GM21423 (cell line): Measurements from ENCODE around the gene ATG4B.
"Not testable (repeated sequence)": the region's sequence is repeated elsewhere in the genome, so short reads cannot be mapped to it uniquely, and the experiment has no call there.

Experiments
- ATAC-seq: cut with Tn5 transposase; IDR thresholded peaks from one replicate; pipeline ENCODE4 v1.9.1; 2021; ENCODE audit warnings: mild to moderate bottlenecking, moderate library complexity; ENCODE audit not compliant: unreplicated experiment

The ATG4B gene

DNA sequence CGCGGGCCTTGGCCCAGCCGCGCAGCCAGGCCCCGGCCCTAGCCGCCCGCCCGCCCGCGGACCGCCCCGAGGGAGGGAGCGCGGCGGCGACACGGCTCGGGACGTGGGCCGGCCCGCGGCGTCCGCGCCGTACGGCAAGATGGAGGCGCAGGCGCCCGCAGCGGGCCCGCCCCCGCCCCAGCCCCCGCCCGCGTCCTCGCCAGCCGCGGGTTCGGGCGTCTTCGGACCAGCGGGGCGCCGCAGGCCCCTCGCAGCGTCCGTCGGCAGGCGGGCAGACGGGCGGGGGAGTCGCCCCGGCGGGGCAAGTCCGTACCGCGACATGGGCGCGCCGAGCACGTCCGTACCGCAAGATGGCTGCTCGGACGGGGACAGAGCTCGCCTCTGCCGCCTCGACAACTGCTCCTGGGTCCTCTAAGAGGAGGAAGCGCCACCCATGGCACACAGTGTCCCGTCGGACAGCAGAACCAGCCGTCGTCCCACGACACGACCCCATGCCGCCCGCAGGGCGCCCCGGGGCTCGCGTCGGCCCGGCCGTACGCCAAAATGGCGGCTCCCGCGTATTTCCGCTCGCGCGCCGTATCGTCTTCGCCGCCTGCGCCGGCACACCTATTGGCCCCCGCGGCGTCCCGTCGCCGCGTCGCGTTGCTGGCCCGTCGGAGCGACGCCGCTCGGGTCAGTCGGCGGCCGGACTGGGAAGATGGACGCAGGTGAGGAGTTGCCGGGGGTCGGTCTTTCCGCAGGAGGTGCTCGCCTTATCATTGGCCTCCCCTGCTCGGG, at the start of gene ATG4B, which contains the start of gene THAP4:
Gene ATG4B, plus strand, starts transcription at position 676 of the 777 bp plus-strand sequence. Its CDS starts 22 bp downstream, at position 698.
Gene THAP4, minus strand, starts transcription at position 141 of the 777 bp plus-strand sequence. CDS start 141 bp downstream, outside the sequence.
- ATAC-seq, result peak; percentile 64

DNA sequence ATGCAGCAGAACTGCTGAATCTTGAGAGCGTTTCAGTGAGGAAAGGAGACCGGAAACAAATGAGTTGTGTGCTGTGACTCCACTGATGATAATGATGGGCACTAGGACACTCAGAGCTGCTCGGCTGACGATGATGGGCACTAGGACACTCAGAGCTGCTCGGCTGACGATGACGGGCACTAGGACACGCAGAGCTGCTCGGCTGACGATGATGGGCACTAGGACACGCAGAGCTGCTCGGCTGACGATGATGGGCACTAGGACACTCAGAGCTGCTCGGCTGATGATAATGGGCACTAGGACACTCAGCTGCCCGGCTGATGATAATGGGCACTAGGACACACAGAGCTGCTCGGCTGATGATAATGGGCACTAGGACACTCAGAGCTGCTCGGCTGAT, 47.6 kb upstream of the ATG4B start:
- ATAC-seq, result not testable (repeated sequence)

DNA sequence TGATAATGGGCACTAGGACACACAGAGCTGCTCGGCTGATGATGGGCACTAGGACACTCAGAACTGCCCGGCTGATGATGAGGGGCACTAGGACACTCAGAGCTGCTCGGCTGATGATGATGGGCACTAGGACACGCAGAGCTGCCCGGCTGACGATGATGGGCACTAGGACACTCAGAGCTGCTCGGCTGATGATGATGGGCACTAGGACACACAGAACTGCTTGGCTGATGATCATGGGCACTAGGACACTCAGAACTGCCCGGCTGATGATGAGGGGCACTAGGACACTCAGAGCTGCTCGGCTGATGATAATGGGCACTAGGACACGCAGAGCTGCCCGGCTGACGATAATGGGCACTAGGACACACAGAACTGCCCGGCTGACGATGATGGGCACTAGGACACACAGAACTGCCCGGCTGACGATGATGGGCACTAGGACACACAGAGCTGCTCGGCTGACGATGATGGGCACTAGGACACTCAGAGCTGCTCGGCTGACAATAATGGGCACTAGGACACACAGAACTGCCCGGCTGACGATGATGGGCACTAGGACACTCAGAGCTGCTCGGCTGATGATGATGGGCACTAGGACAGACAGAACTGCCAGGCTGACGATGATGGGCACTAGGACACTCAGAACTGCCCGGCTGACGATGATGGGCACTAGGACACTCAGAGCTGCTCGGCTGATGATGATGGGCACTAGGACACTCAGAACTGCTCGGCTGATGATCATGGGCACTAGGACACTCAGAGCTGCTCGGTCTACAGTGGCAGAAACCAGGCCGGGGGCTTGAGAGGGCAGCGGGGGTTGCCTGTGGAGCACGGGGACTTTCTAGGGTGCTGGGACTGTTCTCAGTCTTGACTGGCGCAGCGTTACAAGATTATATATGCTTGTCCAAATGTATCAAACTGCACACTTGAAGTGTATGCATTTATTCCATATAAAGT, 46.7 kb upstream of the ATG4B start:
- ATAC-seq, result not testable (repeated sequence)

DNA sequence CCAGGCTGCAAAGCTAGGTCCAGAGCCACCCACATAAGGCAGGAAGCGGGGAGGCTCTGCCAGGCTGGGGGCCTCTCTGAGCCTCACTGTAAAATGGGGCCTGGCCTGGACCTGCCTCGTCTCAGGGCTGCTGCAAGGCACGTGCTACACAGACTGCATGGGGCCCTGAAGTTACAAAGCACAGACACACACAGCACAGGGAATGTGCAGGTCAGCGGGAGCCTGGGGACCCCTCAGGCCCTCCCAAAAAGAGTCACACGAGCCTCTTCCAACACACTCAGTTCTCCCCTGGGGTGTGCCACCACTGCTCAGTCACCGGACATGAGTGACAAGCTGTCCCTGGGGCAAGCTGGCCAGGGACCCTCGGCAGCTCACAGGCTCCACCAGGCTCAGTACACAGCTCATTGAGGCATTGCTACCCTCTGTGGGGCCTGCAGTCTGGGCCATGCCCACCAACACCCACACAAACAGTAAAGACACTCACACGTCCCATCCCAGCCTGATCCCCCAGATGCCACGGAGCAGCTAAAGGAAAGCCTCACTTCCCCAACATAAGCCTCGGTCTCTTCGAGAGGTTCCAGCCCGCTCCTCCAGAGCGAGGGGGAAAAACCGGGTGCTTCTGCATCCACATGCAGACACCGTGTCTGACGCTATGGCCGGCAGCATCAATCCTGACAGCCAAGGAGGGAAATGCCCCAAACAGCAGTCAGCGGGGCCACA, 45.2 kb upstream of the ATG4B start:
- no peak for ATAC-seq

DNA sequence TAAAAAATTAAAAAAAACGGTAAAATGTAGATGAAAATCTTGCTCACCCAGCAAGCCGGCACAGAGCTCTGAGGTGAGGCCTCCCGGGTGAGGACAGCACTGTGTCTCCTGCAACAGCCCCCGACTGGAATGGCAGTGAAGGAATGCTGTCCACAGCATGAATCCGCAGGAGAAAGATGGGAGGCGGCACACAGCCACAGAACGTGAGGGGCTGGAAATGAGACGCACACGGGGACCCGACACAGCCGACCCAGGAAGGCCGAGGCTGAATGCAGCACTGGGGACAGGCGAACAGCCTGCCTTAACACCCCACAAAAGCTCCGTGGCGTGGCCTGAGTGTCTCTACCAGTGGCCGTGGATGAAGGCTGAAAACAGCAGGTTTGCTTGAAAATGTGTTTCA, 44.2 kb upstream of the ATG4B start:
- no peak for ATAC-seq

DNA sequence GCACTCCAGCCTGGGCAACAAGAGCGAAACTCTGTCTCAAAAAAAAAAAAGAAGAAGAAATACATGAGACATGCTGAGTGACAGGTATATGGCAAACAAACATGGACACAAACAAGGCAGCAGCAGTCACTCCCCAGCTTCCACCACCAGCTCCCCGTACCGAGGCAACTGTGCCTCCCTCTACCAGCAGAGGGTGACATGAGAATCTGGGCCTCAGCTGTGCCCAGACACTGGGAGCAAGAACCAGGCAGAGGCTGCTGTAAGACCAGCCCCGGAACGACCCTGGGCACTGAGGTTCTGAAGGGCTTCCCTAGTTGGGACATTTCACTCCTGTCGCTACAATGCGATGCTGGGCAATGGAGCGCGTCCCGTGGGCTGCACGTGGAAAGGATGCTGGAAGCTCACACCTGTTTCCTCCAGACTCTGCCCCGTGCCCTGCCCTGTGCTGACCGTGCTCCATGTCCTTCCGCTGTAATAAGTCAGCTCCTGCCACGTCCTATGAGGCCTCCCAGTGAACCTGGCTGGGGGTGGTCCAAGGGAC, 41.8 kb upstream of the ATG4B start:
- ATAC-seq, result no peak

DNA sequence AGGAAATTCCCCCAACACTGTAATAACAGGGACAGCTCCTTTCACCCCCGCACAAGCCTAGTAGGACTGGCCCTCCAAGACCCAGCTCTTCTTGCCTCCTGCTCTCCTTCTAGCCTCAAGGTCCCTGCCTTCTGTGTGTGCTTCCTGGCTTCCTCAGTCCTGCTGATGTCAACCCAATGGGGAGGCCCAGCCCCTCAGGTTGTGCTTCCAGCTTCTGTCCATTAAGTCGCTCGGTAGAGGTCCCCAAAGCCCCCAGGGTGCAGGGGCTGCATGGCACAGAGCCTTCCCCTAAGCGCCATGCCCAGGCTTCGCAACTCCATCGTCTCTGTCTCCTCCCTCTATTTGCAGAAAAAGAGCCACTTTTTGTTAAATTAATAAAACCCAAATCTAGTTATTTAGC, 39.9 kb upstream of the ATG4B start:
- no peak for ATAC-seq

DNA sequence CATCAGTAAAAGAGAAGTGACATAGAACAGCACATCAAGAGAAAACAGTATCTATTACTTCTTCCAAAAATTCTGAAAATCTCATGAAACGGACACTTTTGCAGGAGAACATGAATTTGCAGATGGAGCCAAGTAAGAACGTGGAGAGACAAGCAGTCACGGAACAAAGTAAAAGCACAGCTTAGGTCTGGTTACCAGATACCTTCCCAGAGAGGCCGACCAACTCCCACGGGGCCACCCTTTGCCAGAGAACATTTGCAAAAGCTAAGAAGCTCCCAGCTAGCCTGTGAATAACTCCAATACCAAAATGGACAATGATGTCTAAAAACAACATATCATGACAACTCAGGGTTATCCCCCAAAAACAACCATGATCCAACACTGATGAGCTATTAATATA, 39.4 kb upstream of the ATG4B start:
- ATAC-seq, result no peak

DNA sequence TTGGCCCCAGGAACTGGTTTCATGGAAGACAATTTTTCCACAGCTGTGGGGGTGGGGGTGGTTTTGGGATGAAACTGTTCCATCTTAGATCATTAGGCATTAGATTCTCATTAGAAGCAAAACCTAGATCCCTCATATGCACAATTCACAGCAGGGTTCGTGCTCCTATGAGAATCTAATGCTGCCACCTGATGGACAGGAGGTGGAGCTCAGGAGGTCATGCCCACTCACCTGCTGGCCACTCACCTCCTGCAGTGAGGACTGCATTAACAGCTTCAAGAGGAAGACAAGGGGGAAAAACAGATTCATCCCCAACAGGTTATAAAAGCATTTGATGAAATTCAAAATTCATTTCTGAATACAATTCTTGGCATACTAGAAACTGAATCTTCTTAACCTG, 39.0 kb upstream of the ATG4B start:
- no peak for ATAC-seq

DNA sequence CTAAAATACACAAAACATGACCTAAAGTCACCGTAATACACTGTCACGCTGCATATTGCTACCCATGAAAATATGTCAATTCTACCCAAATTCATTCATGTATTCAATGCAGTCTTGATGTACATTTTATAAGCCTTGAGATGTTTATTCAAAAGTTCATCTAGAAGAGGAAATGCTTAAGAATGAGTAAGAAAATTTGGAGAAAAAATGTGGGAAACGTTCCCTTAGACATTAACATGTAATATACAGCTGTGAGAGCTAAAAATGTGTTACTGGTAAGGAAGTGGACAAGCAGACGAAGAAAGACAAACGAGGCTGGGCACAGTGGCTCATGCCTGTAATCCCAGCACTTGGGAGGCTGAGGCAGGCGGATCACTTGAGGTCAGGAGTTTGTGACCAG, 37.9 kb upstream of the ATG4B start:
- ATAC-seq, result no peak

DNA sequence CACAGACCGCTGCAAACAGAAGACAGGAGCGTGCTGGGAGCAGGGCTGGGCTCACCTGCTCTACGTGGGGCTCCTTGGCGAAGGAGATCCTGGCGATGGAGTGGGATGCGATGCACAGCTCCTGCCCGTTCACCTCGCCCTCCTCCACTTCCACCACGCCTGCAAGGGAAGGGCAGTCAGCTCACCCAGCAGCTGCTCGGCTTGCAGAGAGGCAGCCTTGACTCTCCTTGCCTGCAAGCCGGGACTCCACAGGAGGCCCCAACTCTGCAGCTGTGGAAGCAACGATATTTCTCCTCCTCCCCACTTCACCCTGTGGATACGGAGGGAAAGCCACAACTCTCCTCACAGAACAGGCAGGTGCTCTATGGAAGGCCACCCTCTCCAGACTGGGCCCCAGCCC, 35.7 kb upstream of the ATG4B start:
- ATAC-seq, result no peak

DNA sequence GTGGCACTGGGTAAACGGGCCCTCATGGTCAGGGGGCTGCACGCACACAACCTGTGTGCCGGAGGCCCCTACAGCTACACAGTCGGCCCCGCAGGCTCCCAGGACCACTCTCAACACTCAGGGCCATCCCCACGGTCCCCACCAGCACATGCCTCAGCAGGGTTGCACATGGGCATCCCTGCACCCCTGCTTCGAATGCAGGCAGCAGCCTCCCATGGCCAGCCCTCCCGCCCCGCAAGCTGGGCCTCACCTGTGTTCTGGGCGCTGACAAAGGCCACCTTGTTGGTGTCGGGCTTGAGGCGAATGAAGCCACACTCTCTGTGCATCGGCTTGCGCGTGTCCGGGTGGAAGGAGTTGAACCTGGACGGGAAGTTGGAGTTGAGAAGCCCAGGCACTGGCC, 34.8 kb upstream of the ATG4B start:
- ATAC-seq, result no peak

DNA sequence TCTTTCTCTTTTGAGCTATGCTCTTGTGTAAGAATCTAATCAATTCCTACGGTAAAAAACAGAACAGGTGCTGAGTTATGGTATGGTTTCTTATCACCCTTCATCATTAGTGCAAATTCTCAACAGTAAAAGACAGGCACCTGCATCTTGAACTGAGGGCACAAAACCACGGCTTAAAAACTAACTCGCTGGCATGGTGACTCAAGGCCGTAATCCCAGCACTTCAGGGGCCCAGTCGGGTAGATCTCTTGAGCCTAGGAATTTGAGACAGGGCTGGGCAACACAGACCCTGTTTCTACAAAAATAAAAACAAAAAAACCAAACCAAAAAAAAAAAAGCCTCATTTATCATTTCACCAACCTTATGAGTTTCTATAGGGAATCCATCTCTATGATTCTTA, 33.8 kb upstream of the ATG4B start:
- ATAC-seq, result no peak

DNA sequence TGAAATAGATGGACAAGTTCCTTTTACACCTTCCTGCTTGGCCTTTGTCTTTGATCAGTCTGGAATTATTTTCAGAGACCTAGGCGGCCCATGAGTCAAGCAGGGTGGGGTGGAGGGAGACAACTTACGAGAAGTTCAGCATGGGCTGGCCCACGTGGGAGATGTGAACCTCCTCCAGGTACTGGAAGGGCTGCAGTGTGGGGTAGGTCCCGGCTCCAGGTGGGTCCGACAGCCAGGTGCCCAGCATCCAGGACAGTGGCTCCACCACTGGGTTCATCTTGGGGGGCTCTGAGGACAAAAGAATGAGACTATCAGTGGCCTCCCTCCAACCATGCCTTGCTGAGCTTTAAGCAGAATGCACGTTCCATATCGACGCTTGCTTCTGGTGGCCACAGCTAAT, 31.3 kb upstream of the ATG4B start:
- no peak for ATAC-seq

DNA sequence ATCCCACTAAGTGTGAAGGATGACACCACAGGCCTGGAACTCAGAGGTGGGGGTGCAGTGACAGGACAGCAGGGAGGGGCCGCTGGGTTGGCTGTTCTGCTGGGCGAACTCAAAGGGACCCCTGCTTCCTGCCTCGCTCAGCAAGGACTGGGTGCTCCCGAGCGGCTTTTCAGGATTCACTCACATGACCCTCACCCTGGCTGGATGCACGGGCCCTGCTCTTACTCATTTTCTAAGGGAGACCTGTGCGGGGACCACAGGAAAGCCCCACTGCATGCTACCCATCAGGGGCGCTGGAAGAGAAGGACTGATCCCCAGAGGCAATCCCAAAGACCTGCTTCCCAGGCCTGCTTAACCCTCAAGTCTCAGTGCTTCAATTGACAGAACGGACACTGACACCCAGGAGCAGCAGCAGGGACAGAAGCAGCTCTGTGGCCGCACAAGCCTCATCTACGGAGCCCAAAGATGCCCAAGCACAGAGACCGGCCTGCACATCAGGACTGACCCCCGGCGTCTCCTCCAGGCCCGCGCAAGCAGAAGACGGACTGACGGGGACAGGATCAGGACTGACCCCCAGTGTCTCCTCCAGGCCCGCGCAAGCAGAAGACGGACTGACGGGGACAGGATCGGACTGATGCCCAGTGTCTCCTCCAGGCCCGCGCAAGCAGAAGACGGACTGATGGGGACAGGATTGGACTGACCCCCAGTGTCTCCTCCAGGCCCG, 30.2 kb upstream of the ATG4B start:
- no peak for ATAC-seq

DNA sequence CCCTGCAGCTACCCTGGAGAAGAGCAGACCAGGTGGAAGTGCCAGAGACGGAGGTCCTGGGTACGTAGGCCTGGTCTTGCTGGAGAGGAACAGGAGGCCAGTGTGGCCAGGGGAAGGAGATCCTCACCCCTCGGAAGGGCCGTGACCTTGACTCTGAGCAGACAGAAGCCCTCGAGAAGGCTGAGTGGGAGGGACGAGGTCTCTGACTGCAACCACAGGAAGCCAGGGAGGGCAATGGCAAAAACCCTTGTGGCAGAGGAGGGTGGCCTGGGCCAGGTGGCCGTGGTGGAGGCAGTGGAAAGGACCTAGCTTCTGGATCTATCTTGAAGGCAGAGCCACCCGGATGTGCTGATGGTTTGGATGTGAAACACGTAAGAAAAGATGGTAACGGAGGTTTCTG, 28.6 kb upstream of the ATG4B start:
- no peak for ATAC-seq

DNA sequence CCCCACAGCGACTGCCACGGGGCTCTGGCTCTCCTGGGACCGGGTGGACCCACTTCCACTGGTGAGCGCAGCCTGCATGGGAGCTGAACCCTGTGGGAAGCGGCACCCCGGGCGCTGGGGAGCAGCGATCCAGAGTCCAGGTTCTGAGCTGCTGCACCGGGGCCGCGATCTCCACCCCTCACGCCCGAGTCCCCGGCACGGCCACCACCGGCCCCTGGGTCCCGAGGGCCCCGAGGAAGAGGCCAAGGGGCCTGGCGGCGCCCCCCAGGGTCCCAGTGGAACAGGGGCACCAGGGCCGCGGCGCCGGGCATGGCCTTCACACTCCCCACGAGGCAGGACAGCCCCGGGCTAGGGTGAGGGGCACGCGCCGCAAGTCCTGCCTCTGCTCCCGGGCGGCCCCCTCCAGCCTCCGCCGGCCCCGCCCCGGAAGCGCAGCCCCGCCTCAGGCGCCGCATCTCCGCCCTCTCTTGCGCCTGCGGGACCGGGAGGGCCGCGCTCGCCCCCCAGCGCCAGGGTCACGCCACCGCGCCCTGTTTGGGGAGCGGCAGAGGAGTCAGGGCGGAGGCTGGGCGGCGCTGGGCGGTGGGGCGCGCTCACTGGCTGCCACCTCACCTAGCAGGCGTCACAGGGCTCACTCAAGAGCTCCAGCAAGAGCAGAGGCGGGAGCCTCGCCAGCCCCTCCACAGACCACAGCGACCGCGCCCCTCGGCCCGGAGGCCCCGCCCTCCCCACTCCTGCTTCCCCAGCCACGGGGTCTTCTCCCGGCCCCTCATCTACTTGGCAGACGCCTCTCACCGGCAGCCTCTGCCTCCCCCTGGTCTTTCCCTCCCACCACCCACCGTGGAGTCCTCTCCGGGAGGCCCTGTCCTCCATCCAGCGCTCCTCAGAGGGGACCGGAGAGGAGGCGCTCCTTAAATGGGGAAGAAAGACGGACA, 27.4 kb upstream of the ATG4B start:
- ATAC-seq, result peak; percentile 89

DNA sequence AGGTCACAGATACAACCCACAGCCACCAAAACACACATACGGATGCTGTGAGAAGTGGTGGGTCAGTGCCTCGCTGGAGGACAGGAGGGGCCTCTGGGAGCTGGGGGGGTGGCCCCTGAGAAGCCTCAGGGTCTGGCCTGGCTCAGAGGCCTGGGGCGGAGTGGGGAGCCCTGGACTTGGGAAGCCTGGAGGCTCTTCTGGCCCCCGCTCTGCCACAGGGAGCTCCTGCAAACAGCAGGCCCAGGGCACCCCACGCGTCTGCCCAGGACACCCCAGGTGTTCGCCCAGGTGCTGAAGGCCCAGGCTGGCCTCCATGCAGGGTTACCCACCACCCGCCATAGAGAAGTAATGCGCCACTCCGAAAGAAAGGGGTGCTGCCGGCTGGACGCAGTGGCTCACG, 26.4 kb upstream of the ATG4B start:
- no peak for ATAC-seq
